ENCODE data around the gene CDC73. TPM values are rescaled to one million over a fixed set of nuclear protein-coding genes. Genes with fewer than 3 reads are reported as not detected.

Gene CDC73
- total RNA-seq, 2 experiments from 2014 or later: 12.9 to 50.0 TPM

GRCh38 chr1:193079187-193079586, 42.6 kb upstream of the CDC73 start:
- peaks cover 88% of the 10 kb centered on the region for H3K36me3 ChIP-seq (ENCODE audit: insufficient read depth, low read length)
- H3K79me2 ChIP-seq (ENCODE audit: insufficient read depth, low read depth, low read length): peaks cover 12% of the 10 kb centered on the region; the same call in 1 of the 2 replicates
- ChIA-PET POLR2A (interaction anchor here (0.6 to 1.0 kb wide), 4 partner anchors 28 to 69 kb away, joined by 3 to 9 read pairs (median 4); no protein-coding TSS in a partner anchor), CTCF (ENCODE audit: unreplicated experiment) (no interaction called here)
- no peak for TF ChIP-seq EZH2phosphoT487 (IDR thresholded peaks at IDR 0.05; ENCODE audit: borderline replicate concordance, low read depth, low read length)
- TF ChIP-seq, protein P1, sequence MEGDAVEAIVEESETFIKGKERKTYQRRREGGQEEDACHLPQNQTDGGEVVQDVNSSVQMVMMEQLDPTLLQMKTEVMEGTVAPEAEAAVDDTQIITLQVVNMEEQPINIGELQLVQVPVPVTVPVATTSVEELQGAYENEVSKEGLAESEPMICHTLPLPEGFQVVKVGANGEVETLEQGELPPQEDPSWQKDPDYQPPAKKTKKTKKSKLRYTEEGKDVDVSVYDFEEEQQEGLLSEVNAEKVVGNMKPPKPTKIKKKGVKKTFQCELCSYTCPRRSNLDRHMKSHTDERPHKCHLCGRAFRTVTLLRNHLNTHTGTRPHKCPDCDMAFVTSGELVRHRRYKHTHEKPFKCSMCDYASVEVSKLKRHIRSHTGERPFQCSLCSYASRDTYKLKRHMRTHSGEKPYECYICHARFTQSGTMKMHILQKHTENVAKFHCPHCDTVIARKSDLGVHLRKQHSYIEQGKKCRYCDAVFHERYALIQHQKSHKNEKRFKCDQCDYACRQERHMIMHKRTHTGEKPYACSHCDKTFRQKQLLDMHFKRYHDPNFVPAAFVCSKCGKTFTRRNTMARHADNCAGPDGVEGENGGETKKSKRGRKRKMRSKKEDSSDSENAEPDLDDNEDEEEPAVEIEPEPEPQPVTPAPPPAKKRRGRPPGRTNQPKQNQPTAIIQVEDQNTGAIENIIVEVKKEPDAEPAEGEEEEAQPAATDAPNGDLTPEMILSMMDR (conservative IDR thresholded peaks at IDR 0.05; ENCODE audit: low read length): no peak
- no peaks in the 10 kb centered on the region for H3K9me2 ChIP-seq (ENCODE audit: insufficient read depth, low read length)
- no peak overlapping the region for H2AFZ ChIP-seq (ENCODE audit: low read length)
- H3K4me1 ChIP-seq (ENCODE audit: insufficient read depth, low read length, poor library complexity, severe bottlenecking): no peaks in the 10 kb centered on the region
- intact Hi-C loops (cut with micrococcal nuclease; ENCODE audit: unreplicated experiment): no loop called here
- H3K4me2 ChIP-seq (ENCODE audit: low read length): no peak overlapping the region
- BruUV-seq (replicated peaks): no TSS peak
- no peak overlapping the region for H3K27ac ChIP-seq (ENCODE audit: low read depth, low read length, poor library complexity, severe bottlenecking)
- H3K9me3 ChIP-seq (ENCODE audit: low read length): peaks cover 24% of the 10 kb centered on the region; the same call in 1 of the 2 replicates
- no peaks in the 10 kb centered on the region for H4K20me1 ChIP-seq (ENCODE audit: insufficient read depth, low read length)
- no peak overlapping the region for H3K4me3 ChIP-seq (ENCODE audit: low read depth, low read length, poor library complexity, severe bottlenecking)
- DNase-seq (ENCODE audit: low spot score): no peak

DNA sequence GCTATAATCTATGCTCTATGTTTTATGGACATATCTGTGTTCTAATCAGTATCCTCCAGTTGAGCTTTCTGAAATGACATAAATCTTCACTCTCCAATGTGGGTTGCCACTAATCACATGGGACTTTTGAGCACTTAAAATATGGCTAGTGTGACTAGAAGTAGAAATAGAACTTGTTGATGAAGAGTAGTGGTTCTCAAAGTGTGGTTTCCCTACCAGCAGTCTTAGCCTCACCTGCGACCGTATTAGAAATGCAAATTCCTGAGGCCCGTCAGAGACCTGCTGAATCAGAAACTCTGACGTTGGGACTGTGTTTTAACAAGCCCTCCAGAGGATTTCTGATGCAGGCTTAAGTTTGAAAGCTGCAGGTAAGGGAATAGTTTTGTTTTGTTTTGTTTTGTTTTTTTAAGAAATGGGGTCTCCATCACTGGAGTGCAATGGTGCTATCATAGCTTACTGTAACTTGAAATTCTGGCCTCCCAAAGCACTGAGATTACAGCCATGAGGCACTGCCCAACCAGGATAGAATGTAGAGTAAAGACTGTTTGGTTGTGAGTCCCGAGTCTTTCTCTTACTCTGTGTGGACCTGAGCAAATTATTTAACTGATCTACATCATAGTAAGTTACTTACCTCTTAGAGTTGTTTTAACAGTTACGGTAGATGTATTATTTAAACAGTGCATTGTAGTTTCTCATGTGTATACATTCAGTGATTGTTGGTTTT, 38.3 kb upstream of the CDC73 start:
- ChIA-PET CTCF (ENCODE audit: unreplicated experiment) (no interaction called here), POLR2A (interaction anchor here (1.1 to 4.2 kb wide), 6 partner anchors 10 to 43 kb away, joined by 3 to 18 read pairs (median 6); partner anchors contain the start of gene GLRX2)
- no peak overlapping the region for H3K4me2 ChIP-seq (ENCODE audit: low read length)
- H3K4me1 ChIP-seq (ENCODE audit: insufficient read depth, low read length, poor library complexity, severe bottlenecking): no peaks in the 10 kb centered on the region
- intact Hi-C loops (cut with micrococcal nuclease; ENCODE audit: unreplicated experiment): no loop called here
- no peak overlapping the region for H3K4me3 ChIP-seq (ENCODE audit: low read depth, low read length, poor library complexity, severe bottlenecking)
- no peak overlapping the region for H2AFZ ChIP-seq (ENCODE audit: low read length)
- no peak for DNase-seq (ENCODE audit: low spot score)
- no peaks in the 10 kb centered on the region for H3K9me2 ChIP-seq (ENCODE audit: insufficient read depth, low read length)
- TF ChIP-seq EZH2phosphoT487 (IDR thresholded peaks at IDR 0.05; ENCODE audit: borderline replicate concordance, low read depth, low read length): no peak
- TF ChIP-seq, protein P1 (conservative IDR thresholded peaks at IDR 0.05; ENCODE audit: low read length): no peak
- H3K27ac ChIP-seq (ENCODE audit: low read depth, low read length, poor library complexity, severe bottlenecking): no peak overlapping the region
- no TSS peak for BruUV-seq (replicated peaks)
- peaks cover 4% of the 10 kb centered on the region; the same call in 1 of the 2 replicates for H3K9me3 ChIP-seq (ENCODE audit: low read length)
- H3K36me3 ChIP-seq (ENCODE audit: insufficient read depth, low read length): peaks cover 86% of the 10 kb centered on the region
- H4K20me1 ChIP-seq (ENCODE audit: insufficient read depth, low read length): no peaks in the 10 kb centered on the region
- H3K79me2 ChIP-seq (ENCODE audit: insufficient read depth, low read depth, low read length): no peaks in the 10 kb centered on the region

DNA sequence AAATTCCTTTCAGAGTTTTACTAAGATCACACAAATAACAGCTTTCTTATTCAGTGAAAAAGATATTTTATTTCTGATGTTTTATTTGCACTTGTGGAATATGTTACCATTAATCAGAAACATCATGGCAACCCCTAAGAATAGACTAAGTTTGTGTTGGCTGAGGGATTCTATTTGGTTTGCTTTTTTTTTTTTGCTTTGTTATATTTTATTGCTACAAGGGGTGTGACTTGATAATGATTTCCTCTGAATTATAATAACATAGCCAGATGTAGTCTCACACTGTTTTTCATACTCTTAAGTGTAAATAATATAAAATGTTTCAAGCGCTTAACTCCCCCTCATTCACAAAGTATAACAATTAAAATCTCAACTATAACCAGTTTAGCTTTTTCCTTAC, 36.6 kb upstream of the CDC73 start:
- Histone ChIP-seq H3K79me2 (ENCODE audit: insufficient read depth, low read depth, low read length) (no peaks in the 10 kb centered on the region), H3K27ac (ENCODE audit: low read depth, low read length, poor library complexity, severe bottlenecking) (no peak overlapping the region), H3K4me1 (ENCODE audit: insufficient read depth, low read length, poor library complexity, severe bottlenecking) (no peaks in the 10 kb centered on the region), H3K9me3 (ENCODE audit: low read length) (no peaks in the 10 kb centered on the region), H4K20me1 (ENCODE audit: insufficient read depth, low read length) (no peaks in the 10 kb centered on the region), H2AFZ (ENCODE audit: low read length) (no peak overlapping the region), H3K36me3 (ENCODE audit: insufficient read depth, low read length) (peaks cover 83% of the 10 kb centered on the region), H3K4me3 (ENCODE audit: low read depth, low read length, poor library complexity, severe bottlenecking) (no peak overlapping the region), H3K9me2 (ENCODE audit: insufficient read depth, low read length) (no peaks in the 10 kb centered on the region), H3K4me2 (ENCODE audit: low read length) (no peak overlapping the region)
- ChIA-PET POLR2A (interaction anchor here (0.9 to 4.2 kb wide), 8 partner anchors 8 to 45 kb away, joined by 3 to 18 read pairs (median 4); partner anchors contain the start of gene GLRX2), CTCF (ENCODE audit: unreplicated experiment) (no interaction called here)
- no TSS peak for BruUV-seq (replicated peaks)
- TF ChIP-seq, protein P1 (conservative IDR thresholded peaks at IDR 0.05; ENCODE audit: low read length): no peak
- TF ChIP-seq EZH2phosphoT487 (IDR thresholded peaks at IDR 0.05; ENCODE audit: borderline replicate concordance, low read depth, low read length): no peak
- intact Hi-C loops (cut with micrococcal nuclease; ENCODE audit: unreplicated experiment): no loop called here
- DNase-seq (ENCODE audit: low spot score): no peak
